GM12878 (cell line): ENCODE data around the gene POLK. TPM values are rescaled to one million over a fixed set of nuclear protein-coding genes. Genes with fewer than 3 reads are reported as not detected.

Experiments
- ATAC-seq: fragments of 200-7000 bp; cut with Tn5 transposase; 3 replicates; pipeline ENCODE4 v1.9.1; 2020; ENCODE audit warnings: mild to moderate bottlenecking, moderate library complexity
- BruUV-seq: library from RNA; stranded (reverse); fragments of 400-500 nt; replicated peaks from 2 replicates; lab custom pipeline; 2021; lab: Mats Ljungman, UMichigan
- CTCF ChIA-PET: fragments of 300-600 bp; sonication (Branson Sonifier 250); formaldehyde crosslinking; extraction: SDS; loops from one replicate; lab custom pipeline; 2021; ENCODE audit warnings: inconsistent platforms; lab: Yijun Ruan, JAX
- POLR2A ChIA-PET: fragments of 350-600 bp; formaldehyde crosslinking; extraction: SDS; loops from one replicate; lab custom pipeline; 2021; ENCODE audit warnings: inconsistent platforms; lab: Charles Lee
- RAD21 ChIA-PET: fragments of 300-600 bp; sonication (Branson Sonifier 250); formaldehyde crosslinking; loops from one replicate; lab custom pipeline; 2023; ENCODE audit warnings: antibody characterized with exemption; ENCODE audit not compliant: unreplicated experiment; lab: Charles Lee
- SMC1A ChIA-PET: fragments of 300-600 bp; sonication (Branson Sonifier 250); formaldehyde crosslinking; loops from one replicate; lab custom pipeline; 2023; ENCODE audit not compliant: unreplicated experiment, uncharacterized antibody; lab: Charles Lee
- DNase-seq: peaks from one replicate; pipeline ENCODE4 v3.0.0-alpha.2; 2011; ENCODE audit warnings: low read depth, low spot score
- FAIRE-seq: peaks from 3 replicates; lab custom pipeline; 2011; peaks lifted over from hg19 to GRCh38; lab: Jason Lieb, UNC
- H2AFZ ChIP-seq: 2 replicates; pipeline ENCODE4 v1.6.0; 2011; ENCODE audit warnings: low read depth, low read length, control low read depth; ENCODE audit not compliant: control insufficient read depth
- H3K27ac ChIP-seq: 2 replicates; pipeline ENCODE4 v1.5.1; 2011; ENCODE audit warnings: control low read depth; ENCODE audit not compliant: control insufficient read depth, insufficient read depth
- H3K27me3 ChIP-seq, 2 experiments: replicated peaks in 1 of 2; 2 replicates each; pipeline versions ENCODE4 v1.6.0 to v1.6.1; 2011; ENCODE audit warnings: low read length in 1 of 2; ENCODE audit not compliant: control insufficient read depth in 2 of 2, insufficient read depth in 2 of 2
- H3K36me3 ChIP-seq, 2 experiments: 2 replicates each; pipeline ENCODE4 v1.5.1; 2011; ENCODE audit warnings: low read length in 1 of 2; ENCODE audit not compliant: control insufficient read depth in 2 of 2, insufficient read depth in 2 of 2
- H3K4me1 ChIP-seq: 2 replicates; pipeline ENCODE4 v1.6.1; 2011; ENCODE audit warnings: mild to moderate bottlenecking, low read length, moderate library complexity, mixed read lengths; ENCODE audit not compliant: control insufficient read depth, insufficient read depth
- H3K4me2 ChIP-seq: 2 replicates; pipeline ENCODE4 v1.6.0; 2011; ENCODE audit warnings: control low read depth; ENCODE audit not compliant: control insufficient read depth, insufficient read depth
- H3K4me3 ChIP-seq: fragments of 200-600 bp; sonication (generic); 2 replicates; pipeline ENCODE4 v1.5.1; 2016
- H3K79me2 ChIP-seq: 2 replicates; pipeline ENCODE4 v1.6.0; 2011; ENCODE audit warnings: low read length; ENCODE audit not compliant: control insufficient read depth, insufficient read depth
- H3K9ac ChIP-seq: 2 replicates; pipeline ENCODE4 v1.8.0; 2011; ENCODE audit warnings: low read length, control low read depth, mixed read lengths; ENCODE audit not compliant: control insufficient read depth, insufficient read depth
- H3K9me3 ChIP-seq: replicated peaks from 3 replicates; pipeline ENCODE4 v1.5.1; 2011; ENCODE audit warnings: mild to moderate bottlenecking, low read length; ENCODE audit not compliant: control insufficient read depth, insufficient read depth
- H4K20me1 ChIP-seq: 2 replicates; pipeline ENCODE4 v1.6.0; 2011; ENCODE audit not compliant: control insufficient read depth, insufficient read depth
- ATF7 ChIP-seq: fragments of 450-650 bp; IDR thresholded peaks from 2 replicates; pipeline ENCODE4 v1.6.1; 2016; ENCODE audit warnings: low read depth, mild to moderate bottlenecking
- BCL3 ChIP-seq: IDR thresholded peaks from 2 replicates; pipeline ENCODE4 v1.6.1; 2011; ENCODE audit warnings: borderline replicate concordance, low read depth, mild to moderate bottlenecking, moderate library complexity, low read length; ENCODE audit not compliant: insufficient read depth, poor library complexity, severe bottlenecking
- BMI1 ChIP-seq: fragments of 450-650 bp; IDR thresholded peaks from 2 replicates; pipeline ENCODE4 v1.6.1; 2016; ENCODE audit warnings: mild to moderate bottlenecking, moderate library complexity, borderline replicate concordance
- CEBPB ChIP-seq, 2 experiments: fragments of 150-350 bp in 1 of 2; IDR thresholded peaks; 2 replicates each; pipeline ENCODE4 v1.6.1; 2012 to 2014; ENCODE audit warnings: low read depth in 2 of 2, low read length in 2 of 2, borderline replicate concordance in 1 of 2, inconsistent platforms in 1 of 2
- EED ChIP-seq: sonication (generic); IDR thresholded peaks from 2 replicates; pipeline ENCODE4 v1.6.1; 2016; ENCODE audit warnings: antibody characterized with exemption, low read depth
- ETV6 ChIP-seq, 2 experiments: fragments of 450-650 bp in 1 of 2; IDR thresholded peaks in 1 of 2; conservative IDR thresholded peaks in 1 of 2; 2 replicates each; pipeline ENCODE4 v1.6.1; 2014; ENCODE audit warnings: antibody characterized with exemption in 1 of 2, borderline replicate concordance in 1 of 2, low read depth in 1 of 2, mild to moderate bottlenecking in 1 of 2, moderate library complexity in 1 of 2
- JUND ChIP-seq: IDR thresholded peaks from 2 replicates; pipeline ENCODE4 v1.6.1; 2012; ENCODE audit warnings: low read depth, mild to moderate bottlenecking, low read length, improper control_type of control experiment, moderate library complexity
- NFIC ChIP-seq: IDR thresholded peaks from 2 replicates; pipeline ENCODE4 v1.6.1; 2012; ENCODE audit warnings: low read depth, mild to moderate bottlenecking, inconsistent platforms, low read length, moderate library complexity
- NFYA ChIP-seq: IDR thresholded peaks from 2 replicates; pipeline ENCODE4 v1.6.1; 2011; ENCODE audit warnings: low read depth, mild to moderate bottlenecking, low read length, improper control_type of control experiment, borderline replicate concordance
- PAX5 ChIP-seq: IDR thresholded peaks from 2 replicates; pipeline ENCODE4 v1.6.1; 2011; ENCODE audit warnings: low read depth, low read length, borderline replicate concordance
- STAT1 ChIP-seq: fragments of 450-650 bp; conservative IDR thresholded peaks from 2 replicates; pipeline ENCODE4 v1.6.1; 2014; ENCODE audit warnings: antibody characterized with exemption, mild to moderate bottlenecking
- TBL1XR1 ChIP-seq: IDR thresholded peaks from 2 replicates; pipeline ENCODE4 v1.6.1; 2012; ENCODE audit warnings: low read depth, low read length, improper control_type of control experiment
- YBX1 ChIP-seq: fragments of 450-650 bp; IDR thresholded peaks from 2 replicates; pipeline ENCODE4 v1.6.1; 2016; ENCODE audit warnings: antibody characterized with exemption
- ZBTB4 ChIP-seq: fragments of 450-650 bp; formaldehyde crosslinking; IDR thresholded peaks from 2 replicates; pipeline ENCODE4 v1.4.0; 2022; ENCODE audit warnings: mild to moderate bottlenecking, moderate library complexity
- ZBTB40 ChIP-seq: fragments of 450-650 bp; IDR thresholded peaks from 2 replicates; pipeline ENCODE4 v1.6.1; 2016; ENCODE audit warnings: mild to moderate bottlenecking, moderate library complexity, borderline replicate concordance
- ZZZ3 ChIP-seq: IDR thresholded peaks from 2 replicates; pipeline ENCODE4 v1.6.1; 2011; ENCODE audit warnings: low read depth; ENCODE audit not compliant: control insufficient read depth, insufficient read length
- WGBS: methylation state at CpG from one replicate; pipeline ENCODE4 v1.1.6; 2016; ENCODE audit warnings: low lambda C conversion rate; ENCODE audit not compliant: insufficient replicate concordance, insufficient coverage; ENCODE audit errors: missing lambda C conversion rate; 5-methylcytosine and 5-hydroxymethylcytosine counted together
- in situ Hi-C: fragments of 300-500 bp; cut with MboI; formaldehyde crosslinking; loops from 9 replicates; pipeline ENCODE4 v1.14.3; 2018; ENCODE audit warnings: mixed read lengths
- intact Hi-C: fragments of 100-400 bp; cut with micrococcal nuclease; formaldehyde crosslinking; loops from one replicate; pipeline ENCODE4 v1.14.2; 2022; ENCODE audit not compliant: unreplicated experiment
- polyA plus RNA-seq, 11 experiments: library from polyadenylated mRNA; depleted of rRNA in 4 of 11; unstranded in 6 of 11; stranded (reverse) in 5 of 11; fragments of >200 nt; fragmentation: Nextera tagmentation in 4 of 11; fragmentation: Illumina TruSeq in 1 of 11; extraction: Ambion mirVana in 4 of 11; extraction: Trizol in 1 of 11; gene quantifications; 1 replicate in 1 of 11; 2 replicates in 10 of 11; pipeline versions ENCODE4 v1.2.1 to v1.2.3, GENCODE V29; 2011 to 2016; ENCODE audit warnings: inconsistent platforms in 2 of 11, missing spikeins in 2 of 11, low read depth in 1 of 11
- total RNA-seq, 4 experiments: library from RNA; depleted of rRNA in 3 of 4; stranded (reverse); fragments of >200 nt in 3 of 4; fragmentation: Illumina TruSeq in 1 of 4; extraction: Trizol in 1 of 4; gene quantifications; 2 replicates each; pipeline versions ENCODE4 v1.2.1 to v1.2.3, GENCODE V29; 2013 to 2021

Gene POLK
- total and polyA plus RNA-seq, 10 of the 15 experiments (the other 5 are each of a cell fraction or from before 2014, with no cell fraction given): 10.4 to 47.6 (median 29.0) TPM

GRCh38 chr5:75648712-75649111 lies 137.0 kb downstream of the POLK start:
- WGBS: 15% methylated on average over 2 of the region's 2 CpGs
- Histone ChIP-seq H3K27ac (no peak overlapping the region), H3K9me3 (no peaks in the 10 kb centered on the region), H3K4me3 (no peak overlapping the region), H3K27me3 (no peaks in the 10 kb centered on the region), H3K4me1 (no peaks in the 10 kb centered on the region), H2AFZ (peak overlapping the region; percentile 16), H3K4me2 (peak overlapping the region; percentile 15; the same call in 1 of the 2 replicates), H3K79me2 (no peaks in the 10 kb centered on the region), H3K9ac (no peak overlapping the region), H4K20me1 (no peaks in the 10 kb centered on the region), H3K36me3 (no peaks in the 10 kb centered on the region)
- intact Hi-C loops: no loop called here
- SMC1A ChIA-PET: interaction anchor here (0.7 to 1.0 kb wide), 2 partner anchors 16 to 32 kb away, joined by 3 read pairs; no protein-coding TSS in a partner anchor
- in situ Hi-C loops: no loop called here
- BruUV-seq: no TSS peak
- POLR2A ChIA-PET: interaction anchor here (0.5 kb wide), 1 partner anchor 90 kb away, joined by 6 read pairs; no protein-coding TSS in a partner anchor
- RAD21 ChIA-PET: no interaction called here
- CTCF ChIA-PET: no interaction called here
- DNase-seq (peak; percentile 36), FAIRE-seq (no peak), ATAC-seq (peak; percentile 97)
- TF ChIP-seq EED (peak; percentile 57), ETV6 (conservative IDR thresholded peaks at IDR 0.05 in 1 of 2, IDR thresholded peaks at IDR 0.05 in 1 of 2; ENCODE audit: borderline replicate concordance in 1 of 2, low read depth in 1 of 2) (peak in 1 of 2 experiments; percentile 68; a peak in 1 of 4 replicates), BCL3 (no peak), STAT1 (no peak), NFIC (peak; percentile 77), ATF7 (peak; percentile 36; the same call in 1 of the 2 replicates), CEBPB (IDR thresholded peaks at IDR 0.05; ENCODE audit: borderline replicate concordance in 1 of 2, low read depth in 2 of 2, low read length in 2 of 2) (no peak), BMI1 (no peak), TBL1XR1 (no peak), NFYA (no peak), ZBTB4 (CRISPR knock-in tag) (no peak), YBX1 (no peak), PAX5 (0 out of 2 replicates have a peak, but pooled peaks have one; percentile 26), JUND (no peak), ZBTB40 (no peak), ZZZ3 (no peak)
